HepG2 (cell line): Measurements from ENCODE around the gene ATP8B4. TPM values are rescaled to one million over a fixed set of nuclear protein-coding genes. Genes with fewer than 3 reads are reported as not detected.

Experiments
- ARID3A ChIP-seq: IDR thresholded peaks from 2 replicates; pipeline ENCODE4 v1.6.1; 2012; ENCODE audit warnings: low read depth, low read length, improper control_type of control experiment
- CEBPB ChIP-seq: IDR thresholded peaks from 2 replicates; pipeline ENCODE4 v1.6.1; 2011; ENCODE audit warnings: low read depth, low read length, improper control_type of control experiment, borderline replicate concordance
- CEBPG ChIP-seq: IDR thresholded peaks from 2 replicates; pipeline ENCODE4 v1.6.1; 2016
- CHD2 ChIP-seq: IDR thresholded peaks from 2 replicates; pipeline ENCODE4 v1.6.1; 2011; ENCODE audit warnings: low read depth, low read length, improper control_type of control experiment
- CREBL2 ChIP-seq: sonication (generic); formaldehyde crosslinking; IDR thresholded peaks from 2 replicates; pipeline ENCODE4 v1.8.1; 2023; ENCODE audit warnings: missing genetic modification reagents, mild to moderate bottlenecking, borderline replicate concordance
- HOXA5 ChIP-seq: sonication (generic); formaldehyde crosslinking; IDR thresholded peaks from 2 replicates; pipeline ENCODE4 v1.4.0; 2020; ENCODE audit warnings: missing genetic modification reagents
- NR2C2 ChIP-seq: sonication (generic); formaldehyde crosslinking; IDR thresholded peaks from 2 replicates; pipeline ENCODE4 v1.4.0; 2020; ENCODE audit warnings: missing genetic modification reagents, mild to moderate bottlenecking, moderate library complexity, borderline replicate concordance
- PHF21A ChIP-seq: sonication (generic); formaldehyde crosslinking; IDR thresholded peaks from 2 replicates; pipeline ENCODE4 v1.5.0; 2020; ENCODE audit warnings: mild to moderate bottlenecking, missing genetic modification reagents
- SMC3 ChIP-seq: IDR thresholded peaks from 2 replicates; pipeline ENCODE4 v1.6.1; 2011; ENCODE audit warnings: low read length, improper control_type of control experiment
- SNAPC4 ChIP-seq: sonication (generic); formaldehyde crosslinking; IDR thresholded peaks from 2 replicates; pipeline ENCODE4 v1.4.0; 2020; ENCODE audit warnings: mild to moderate bottlenecking, missing genetic modification reagents
- TIGD3 ChIP-seq: sonication (generic); formaldehyde crosslinking; IDR thresholded peaks from 2 replicates; pipeline ENCODE4 v1.5.1; 2020; ENCODE audit warnings: mild to moderate bottlenecking, missing genetic modification reagents, borderline replicate concordance
- ZBTB20 ChIP-seq: sonication (generic); formaldehyde crosslinking; IDR thresholded peaks from 2 replicates; pipeline ENCODE4 v1.8.1; 2023; ENCODE audit warnings: missing genetic modification reagents, low read depth, mild to moderate bottlenecking, borderline replicate concordance
- ZBTB33 ChIP-seq: sonication (generic); formaldehyde crosslinking; IDR thresholded peaks from 2 replicates; pipeline ENCODE4 v1.4.0; 2020; ENCODE audit warnings: missing genetic modification reagents
- ZBTB43 ChIP-seq: sonication (generic); formaldehyde crosslinking; conservative IDR thresholded peaks from 2 replicates; pipeline ENCODE4 v1.4.0; 2020; ENCODE audit warnings: missing genetic modification reagents
- ZNF207 ChIP-seq: fragments of 450-650 bp; IDR thresholded peaks from 2 replicates; pipeline ENCODE4 v1.6.1; 2016; ENCODE audit warnings: antibody characterized with exemption, borderline replicate concordance
- ZNF414 ChIP-seq: sonication (generic); formaldehyde crosslinking; IDR thresholded peaks from 2 replicates; pipeline ENCODE4 v1.5.0; 2020; ENCODE audit warnings: missing genetic modification reagents
- polyA plus RNA-seq, 8 experiments: library from polyadenylated mRNA; depleted of rRNA in 3 of 8; stranded (reverse) in 7 of 8; unstranded in 1 of 8; fragments of >200 nt; fragmentation: Illumina TruSeq in 4 of 8; extraction: Trizol in 4 of 8; gene quantifications; 2 replicates each; pipeline versions ENCODE4 v1.2.1 to v1.2.3, GENCODE V29; 2011 to 2016; ENCODE audit warnings: low read depth in 4 of 8, missing spikeins in 1 of 8, mixed read lengths in 1 of 8; ENCODE audit not compliant: insufficient read depth in 1 of 8
- total RNA-seq, 5 experiments: library from RNA; depleted of rRNA; stranded (reverse); fragments of >200 nt; fragmentation: Illumina TruSeq; extraction: Trizol; gene quantifications; 2 replicates each; pipeline ENCODE4 v1.2.3, GENCODE V29; 2016; ENCODE audit warnings: low read depth in 1 of 5

The ATP8B4 gene
- total and polyA plus RNA-seq, 2 of the 13 experiments (the other 11 are each of a cell fraction or from before 2014, with no cell fraction given) = 0.24 to 0.69 TPM

GRCh38 chr15:50051811-50052419, 67.1 kb downstream of the ATP8B4 start (continued):
- TF ChIP-seq SNAPC4 (CRISPR knock-in tag) (no peak), ZBTB43 (no peak), CEBPB (peak; percentile 80; the same call in 1 of the 2 replicates), HOXA5 (CRISPR knock-in tag) (0 out of 2 replicates have a peak, but pooled peaks have one; percentile 46), CEBPG (CRISPR knock-in tag) (peak; percentile 37; the same call in 1 of the 2 replicates), ZNF414 (CRISPR knock-in tag) (no peak), TIGD3 (CRISPR knock-in tag) (no peak), ZBTB33 (no peak), SMC3 (peak; percentile 66), CHD2 (no peak), PHF21A (CRISPR knock-in tag) (no peak), ZNF207 (no peak), CREBL2 (CRISPR knock-in tag) (no peak), NR2C2 (CRISPR knock-in tag) (no peak), ZBTB20 (CRISPR knock-in tag) (no peak), ARID3A (0 out of 2 replicates have a peak, but pooled peaks have one; percentile 21)
